GM23248 (cell line): Measurements from ENCODE around the gene TBX19. TPM values are rescaled to one million over a fixed set of nuclear protein-coding genes. Genes with fewer than 3 reads are reported as not detected.
"Not testable (repeated sequence)": the region's sequence is repeated elsewhere in the genome, so short reads cannot be mapped to it uniquely, and the experiment has no call there.

ENCODE experiments used
- DNase-seq: peaks from one replicate; pipeline ENCODE4 v3.0.0-alpha.2; 2015
- H2AFZ ChIP-seq: fragments of 200-600 bp; sonication (generic); 2 replicates; pipeline ENCODE4 v1.6.1; 2016; ENCODE audit warnings: antibody characterized with exemption
- H3F3A ChIP-seq: fragments of 200-600 bp; sonication (generic); 2 replicates; pipeline ENCODE4 v1.6.1; 2016; ENCODE audit warnings: mild to moderate bottlenecking, antibody characterized with exemption, mixed run types; ENCODE audit not compliant: insufficient read depth
- H3K27ac ChIP-seq: fragments of 200-600 bp; sonication (generic); 2 replicates; pipeline ENCODE4 v1.5.1; 2016; ENCODE audit warnings: mild to moderate bottlenecking
- H3K27me3 ChIP-seq: fragments of 200-600 bp; sonication (generic); replicated peaks from 2 replicates; pipeline ENCODE4 v1.6.1; 2016; ENCODE audit warnings: mild to moderate bottlenecking; ENCODE audit not compliant: insufficient read depth
- H3K36me3 ChIP-seq: fragments of 200-600 bp; sonication (generic); 2 replicates; pipeline ENCODE4 v1.6.1; 2016; ENCODE audit warnings: low read depth, mild to moderate bottlenecking
- H3K4me1 ChIP-seq: fragments of 200-600 bp; sonication (generic); 2 replicates; pipeline ENCODE4 v1.6.1; 2016; ENCODE audit warnings: mild to moderate bottlenecking; ENCODE audit not compliant: insufficient read depth
- H3K4me2 ChIP-seq: fragments of 200-600 bp; sonication (generic); one replicate; pipeline ENCODE4 v1.6.1; 2016; ENCODE audit warnings: mild to moderate bottlenecking; ENCODE audit not compliant: unreplicated experiment
- H3K4me3 ChIP-seq: fragments of 200-600 bp; sonication (generic); 2 replicates; pipeline ENCODE4 v1.5.1; 2016; ENCODE audit warnings: mild to moderate bottlenecking
- H3K79me2 ChIP-seq: fragments of 200-600 bp; sonication (generic); 2 replicates; pipeline ENCODE4 v1.6.1; 2016; ENCODE audit warnings: mild to moderate bottlenecking; ENCODE audit not compliant: insufficient read depth
- H3K9ac ChIP-seq: fragments of 200-600 bp; sonication (generic); 2 replicates; pipeline ENCODE4 v1.6.1; 2016; ENCODE audit warnings: mild to moderate bottlenecking
- H3K9me2 ChIP-seq: fragments of 200-600 bp; sonication (generic); 2 replicates; pipeline ENCODE4 v1.6.1; 2016; ENCODE audit warnings: mixed run types, mild to moderate bottlenecking, moderate library complexity; ENCODE audit not compliant: insufficient read depth
- H3K9me3 ChIP-seq: fragments of 200-600 bp; sonication (generic); one replicate; pipeline ENCODE4 v1.6.1; 2017; ENCODE audit warnings: low read depth
- H4K20me1 ChIP-seq: fragments of 200-600 bp; sonication (generic); 2 replicates; pipeline ENCODE4 v1.6.0; 2016; ENCODE audit not compliant: insufficient read depth
- EZH2 ChIP-seq: fragments of 200-600 bp; sonication (generic); IDR thresholded peaks from 2 replicates; pipeline ENCODE4 v1.6.1; 2018; ENCODE audit warnings: antibody characterized with exemption, mild to moderate bottlenecking; ENCODE audit not compliant: insufficient read depth, poor library complexity, severe bottlenecking
- EZH2phosphoT487 ChIP-seq: fragments of 200-600 bp; sonication (generic); IDR thresholded peaks from 2 replicates; pipeline ENCODE4 v1.6.1; 2018; ENCODE audit warnings: antibody characterized with exemption, moderate library complexity, mild to moderate bottlenecking, low read depth; ENCODE audit not compliant: insufficient read depth
- WGBS, 2 experiments: methylation state at CpG; one replicate each; pipeline ENCODE4 v1.1.6; 2015 to 2017; ENCODE audit warnings: low lambda C conversion rate in 2 of 2, low coverage in 1 of 2; ENCODE audit errors: missing lambda C conversion rate in 2 of 2; 5-methylcytosine and 5-hydroxymethylcytosine counted together
- in situ Hi-C: fragments of 300-500 bp; cut with MboI; formaldehyde crosslinking; loops from 2 replicates; pipeline ENCODE4 v1.15.0; 2020
- polyA plus RNA-seq: library from polyadenylated mRNA; unstranded; fragments of >200 nt; fragmentation: Nextera tagmentation; extraction: Ambion mirVana; gene quantifications from 2 replicates; pipeline ENCODE4 v1.2.1, GENCODE V29; 2016
- total RNA-seq: library from RNA; depleted of rRNA; stranded (reverse); fragments of >200 nt; shearing (Covaris generic); gene quantifications from 2 replicates; pipeline ENCODE4 v1.2.3, GENCODE V29; 2014

Gene TBX19
- total and polyA plus RNA-seq, 2 experiments from 2014 or later: 1.1 to 1.2 TPM

DNA sequence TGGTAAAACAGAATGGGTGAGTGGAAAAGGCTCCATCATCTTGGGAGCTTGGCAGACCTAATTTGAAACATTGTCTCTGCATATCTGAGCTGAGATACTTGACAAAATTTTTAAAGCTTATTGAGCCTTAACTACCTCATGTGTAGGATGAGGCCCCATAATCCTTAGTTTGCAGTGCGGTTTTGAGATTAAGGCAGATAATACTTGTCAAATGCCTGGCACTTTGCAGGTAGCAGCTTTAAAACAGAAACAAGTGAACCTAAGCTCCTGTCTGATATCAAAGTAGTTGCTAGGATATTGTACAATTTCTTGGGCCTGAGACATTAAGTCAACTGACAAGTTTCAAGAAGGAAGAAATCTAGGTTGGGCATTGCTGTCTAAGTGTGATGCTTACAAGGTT lies 65.3 kb downstream of the TBX19 start:
- no peak for DNase-seq
- Histone ChIP-seq H3K4me2 (no peak overlapping the region), H3F3A (0 out of 2 replicates have a peak, but pooled peaks cover 11% of the 10 kb centered on the region), H3K4me3 (no peak overlapping the region), H3K27ac (no peak overlapping the region), H3K9me2 (no peaks in the 10 kb centered on the region), H3K27me3 (no peaks in the 10 kb centered on the region), H3K4me1 (peaks cover 14% of the 10 kb centered on the region), H3K9ac (no peak overlapping the region), H3K9me3 (no peaks in the 10 kb centered on the region), H4K20me1 (no peaks in the 10 kb centered on the region), H2AFZ (no peak overlapping the region), H3K79me2 (no peaks in the 10 kb centered on the region), H3K36me3 (no peaks in the 10 kb centered on the region)
- TF ChIP-seq EZH2phosphoT487 (no peak), EZH2 (no peak)
- in situ Hi-C loops: loop anchor here (10.0 to 25.0 kb wide), 2 partner anchors 239 to 991 kb away; no protein-coding TSS in a partner anchor
- WGBS, 2 experiments: 77 to 100% methylated on average over 1 of the region's 1 CpG

DNA sequence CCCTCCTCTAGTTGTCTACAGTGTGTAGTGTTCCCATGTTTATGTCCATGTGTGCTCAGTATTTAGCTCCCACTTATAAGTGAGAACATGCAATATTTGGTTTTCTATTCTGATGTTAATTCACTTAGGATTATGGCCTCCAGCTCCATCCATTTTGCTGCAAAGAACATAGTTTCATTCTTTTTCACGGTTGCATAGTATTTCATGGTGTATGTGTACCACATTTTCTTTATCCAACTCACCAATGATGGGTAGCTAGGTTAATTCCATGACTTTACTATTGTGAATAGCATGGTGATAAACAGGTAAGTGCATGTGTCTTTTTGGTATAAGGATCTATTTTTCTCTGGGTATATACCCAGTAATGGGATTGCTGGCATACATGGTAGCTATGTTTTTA lies 67.0 kb downstream of the TBX19 start:
- H3K27ac ChIP-seq: no peak overlapping the region
- no peaks in the 10 kb centered on the region for H3K9me2 ChIP-seq
- no peak overlapping the region for H3K9ac ChIP-seq
- in situ Hi-C loops: loop anchor here (10.0 to 25.0 kb wide), 2 partner anchors 237 to 990 kb away; no protein-coding TSS in a partner anchor
- H4K20me1 ChIP-seq: no peaks in the 10 kb centered on the region
- TF ChIP-seq EZH2: no peak
- no peak for TF ChIP-seq EZH2phosphoT487
- no peaks in the 10 kb centered on the region for H3K27me3 ChIP-seq
- no peak overlapping the region for H3K4me3 ChIP-seq
- H3K9me3 ChIP-seq: no peaks in the 10 kb centered on the region
- DNase-seq: no peak
- H3K36me3 ChIP-seq: no peaks in the 10 kb centered on the region
- no peak overlapping the region for H3K4me2 ChIP-seq
- H3K4me1 ChIP-seq: peaks cover 3% of the 10 kb centered on the region; the same call in 1 of the 2 replicates
- H3K79me2 ChIP-seq: no peaks in the 10 kb centered on the region
- no peaks in the 10 kb centered on the region for H3F3A ChIP-seq
- 84 to 88% methylated on average over 1 of the region's 1 CpG for WGBS, 2 experiments
- H2AFZ ChIP-seq: no peak overlapping the region

DNA sequence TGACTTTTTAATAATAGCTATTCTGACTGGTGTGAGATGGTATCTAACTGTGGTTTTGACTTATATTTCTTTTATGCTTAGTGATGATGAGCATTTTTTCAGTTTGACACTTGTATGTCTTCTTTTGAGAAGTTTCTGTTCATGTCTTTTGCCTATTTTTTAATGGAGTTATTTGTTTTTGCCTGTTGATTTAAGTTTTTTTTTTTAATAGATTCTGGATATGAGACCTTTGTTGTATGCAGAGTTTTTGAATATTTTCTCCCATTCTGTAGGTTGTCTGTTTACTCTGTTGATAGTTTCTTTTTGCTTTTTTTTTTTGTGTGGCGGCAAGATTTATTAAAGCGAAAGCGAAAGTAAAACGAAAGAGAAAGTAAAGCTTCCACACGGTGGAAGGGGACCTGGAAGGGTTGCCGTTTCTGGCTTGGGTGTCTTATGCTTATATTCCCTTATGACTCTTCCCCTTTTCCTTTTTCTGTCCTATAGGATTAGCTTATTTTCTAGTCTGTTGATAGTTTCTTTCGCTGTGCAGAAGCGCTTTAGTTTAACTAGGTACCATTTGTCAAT lies 67.6 kb downstream of the TBX19 start:
- TF ChIP-seq EZH2phosphoT487: no peak
- TF ChIP-seq EZH2: no peak
- in situ Hi-C loops: loop anchor here (10.0 to 25.0 kb wide), 2 partner anchors 237 to 989 kb away; no protein-coding TSS in a partner anchor
- H3F3A ChIP-seq: no peaks in the 10 kb centered on the region
- H3K9me3 ChIP-seq: no peaks in the 10 kb centered on the region
- no peaks in the 10 kb centered on the region for H3K9me2 ChIP-seq
- H4K20me1 ChIP-seq: no peaks in the 10 kb centered on the region
- H3K9ac ChIP-seq: no peak overlapping the region
- H3K4me2 ChIP-seq: no peak overlapping the region
- DNase-seq: no peak
- no peaks in the 10 kb centered on the region for H3K4me1 ChIP-seq
- H3K79me2 ChIP-seq: no peaks in the 10 kb centered on the region
- H3K27me3 ChIP-seq: no peaks in the 10 kb centered on the region
- H3K4me3 ChIP-seq: no peak overlapping the region
- H3K36me3 ChIP-seq: no peaks in the 10 kb centered on the region
- no peak overlapping the region for H2AFZ ChIP-seq
- H3K27ac ChIP-seq: no peak overlapping the region
- WGBS, 2 experiments: 92 to 94% methylated on average over 8 of the region's 8 CpGs

DNA sequence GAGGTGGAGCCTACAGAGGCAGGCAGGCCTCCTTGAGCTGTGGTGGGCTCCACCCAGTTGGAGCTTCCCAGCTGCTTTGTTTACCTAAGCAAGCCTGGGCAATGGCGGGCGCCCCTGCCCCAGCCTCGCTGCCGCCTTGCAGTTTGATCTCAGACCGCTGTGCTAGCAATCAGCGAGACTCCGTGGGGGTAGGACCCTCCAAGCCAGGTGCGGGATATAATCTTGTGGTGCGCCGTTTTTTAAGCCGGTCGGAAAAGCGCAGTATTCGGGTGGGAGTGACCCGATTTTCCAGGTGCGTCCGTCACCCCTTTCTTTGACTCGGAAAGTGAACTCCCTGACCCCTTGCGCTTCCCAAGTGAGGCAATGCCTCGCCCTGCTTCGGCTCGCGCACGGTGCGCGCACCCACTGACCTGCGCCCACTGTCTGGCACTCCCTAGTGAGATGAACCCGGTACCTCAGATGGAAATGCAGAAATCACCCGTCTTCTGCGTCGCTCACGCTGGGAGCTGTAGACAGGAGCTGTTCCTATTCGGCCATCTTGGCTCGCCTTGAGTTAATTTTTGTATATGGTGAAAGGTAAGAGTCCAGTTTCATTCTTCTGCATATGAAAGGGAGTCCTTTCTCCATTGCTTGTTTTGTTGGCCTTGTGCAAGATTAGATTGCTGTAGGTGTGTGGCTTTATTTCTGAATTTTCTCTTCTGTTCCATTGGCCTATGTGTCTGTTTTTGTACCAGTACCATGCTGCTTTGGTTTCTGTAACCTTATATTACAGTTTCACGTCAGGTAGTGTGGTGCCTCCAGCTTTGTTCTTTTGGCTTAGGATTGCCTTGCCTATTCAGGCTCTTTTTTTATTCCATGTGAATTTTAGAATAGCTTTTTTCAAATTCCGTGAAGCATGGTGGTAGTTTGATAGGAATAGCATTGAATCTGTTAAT lies 73.9 kb downstream of the TBX19 start:
- DNase-seq, H3K27me3 ChIP-seq, H3K4me3 ChIP-seq, H4K20me1 ChIP-seq, H3K4me1 ChIP-seq, H3K9me3 ChIP-seq, H2AFZ ChIP-seq, H3K79me2 ChIP-seq, in situ Hi-C loops, H3K27ac ChIP-seq, H3K9me2 ChIP-seq, H3F3A ChIP-seq, H3K9ac ChIP-seq, H3K4me2 ChIP-seq, H3K36me3 ChIP-seq: not testable (repeated sequence)
- 92 to 93% methylated on average over 23 to 36 of the region's 36 CpGs for WGBS, 2 experiments
